Lung (tissue), 12 donors: ENCODE results near the gene STXBP5. TPM values are rescaled to one million over a fixed set of nuclear protein-coding genes. Genes with fewer than 3 reads are reported as not detected.
A peak's percentile ranks its signal among the peaks of the same experiment; 100 is the strongest.

ENCODE experiments used
- ATAC-seq: fragments of 200-7000 bp; cut with Tn5 transposase; one replicate; pipeline ENCODE4 v1.9.1; 2020; ENCODE audit warnings: moderate number of reproducible peaks; ENCODE audit not compliant: insufficient read depth, low FRiP score
- DNase-seq, 3 donors: peaks; one replicate each; pipeline ENCODE4 v3.0.0-alpha.2; 2013 to 2017
- H3K27ac ChIP-seq, 2 donors: one replicate each; pipeline ENCODE4 v1.5.1; 2013; ENCODE audit warnings: mild to moderate bottlenecking in 2 of 2, moderate library complexity in 2 of 2, control low read depth in 1 of 2, inconsistent platforms in 1 of 2, low read depth in 1 of 2, low read length in 1 of 2
- H3K27me3 ChIP-seq, 3 donors: one replicate each; pipeline ENCODE4 v1.5.1; 2013; ENCODE audit warnings: low read length in 2 of 3; ENCODE audit not compliant: control insufficient read depth in 3 of 3, insufficient read depth in 3 of 3
- H3K36me3 ChIP-seq, 4 donors: one replicate each; pipeline ENCODE4 v1.5.1; 2013; ENCODE audit warnings: low read length in 4 of 4, mild to moderate bottlenecking in 1 of 4, moderate library complexity in 1 of 4; ENCODE audit not compliant: control insufficient read depth in 4 of 4, insufficient read depth in 4 of 4
- H3K4me1 ChIP-seq, 5 donors: one replicate each; pipeline ENCODE4 v1.5.1; 2013; ENCODE audit warnings: low read length in 5 of 5, mild to moderate bottlenecking in 2 of 5, moderate library complexity in 1 of 5; ENCODE audit not compliant: control insufficient read depth in 5 of 5, insufficient read depth in 5 of 5
- H3K4me3 ChIP-seq: one replicate; pipeline ENCODE4 v1.5.1; 2013; ENCODE audit warnings: mild to moderate bottlenecking, control low read depth, moderate library complexity
- H3K9ac ChIP-seq, 2 donors: one replicate each; pipeline ENCODE4 v1.5.1; 2013; ENCODE audit warnings: low read length in 2 of 2, control low read depth in 1 of 2; ENCODE audit not compliant: insufficient read depth in 1 of 2
- H3K9me3 ChIP-seq, 4 donors: one replicate each; pipeline ENCODE4 v1.5.1; 2013; ENCODE audit warnings: low read length in 3 of 4, mild to moderate bottlenecking in 1 of 4, moderate library complexity in 1 of 4; ENCODE audit not compliant: control insufficient read depth in 4 of 4, insufficient read depth in 3 of 4
- WGBS, 2 donors: extraction: QIAGEN DNeasy Blood & Tissue Kit; methylation state at CpG; one replicate each; pipeline ENCODE4 v1.1.7; 2013; 5-methylcytosine and 5-hydroxymethylcytosine counted together
- polyA plus RNA-seq, 2 donors: library from polyadenylated mRNA; stranded (reverse); fragments of 200-250 nt; gene quantifications; one replicate each; pipeline ENCODE4 v1.2.1, GENCODE V29; 2013
- total RNA-seq, 2 donors: library from RNA; depleted of rRNA in 1 of 2; stranded (reverse); fragments of >200 nt in 1 of 2; gene quantifications; one replicate each; pipeline ENCODE4 v1.2.1, GENCODE V29; 2014 to 2021
- TF ChIP-seq, protein P1 (sequence below): IDR thresholded peaks from 2 replicates; pipeline ENCODE4 v1.5.1; 2012; ENCODE audit warnings: mild to moderate bottlenecking; ENCODE audit errors: control extremely low read depth, extremely low read depth
- donor health status: control.
- donor health status: control.
- donor health status: Bipolar disorder and iron deficiency.
- donor health status: healthy.
- donor health status: DM: yes; HTN: yes; CAD: no.

Gene STXBP5
- total and polyA plus RNA-seq, 4 donors = 6.2 to 29.0 (median 12.9) TPM

GRCh38 chr6:147222160-147222838 lies 18.1 kb downstream of the STXBP5 start:
- TF ChIP-seq, protein P1, sequence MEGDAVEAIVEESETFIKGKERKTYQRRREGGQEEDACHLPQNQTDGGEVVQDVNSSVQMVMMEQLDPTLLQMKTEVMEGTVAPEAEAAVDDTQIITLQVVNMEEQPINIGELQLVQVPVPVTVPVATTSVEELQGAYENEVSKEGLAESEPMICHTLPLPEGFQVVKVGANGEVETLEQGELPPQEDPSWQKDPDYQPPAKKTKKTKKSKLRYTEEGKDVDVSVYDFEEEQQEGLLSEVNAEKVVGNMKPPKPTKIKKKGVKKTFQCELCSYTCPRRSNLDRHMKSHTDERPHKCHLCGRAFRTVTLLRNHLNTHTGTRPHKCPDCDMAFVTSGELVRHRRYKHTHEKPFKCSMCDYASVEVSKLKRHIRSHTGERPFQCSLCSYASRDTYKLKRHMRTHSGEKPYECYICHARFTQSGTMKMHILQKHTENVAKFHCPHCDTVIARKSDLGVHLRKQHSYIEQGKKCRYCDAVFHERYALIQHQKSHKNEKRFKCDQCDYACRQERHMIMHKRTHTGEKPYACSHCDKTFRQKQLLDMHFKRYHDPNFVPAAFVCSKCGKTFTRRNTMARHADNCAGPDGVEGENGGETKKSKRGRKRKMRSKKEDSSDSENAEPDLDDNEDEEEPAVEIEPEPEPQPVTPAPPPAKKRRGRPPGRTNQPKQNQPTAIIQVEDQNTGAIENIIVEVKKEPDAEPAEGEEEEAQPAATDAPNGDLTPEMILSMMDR = no peak
- H3K4me1 ChIP-seq = peaks cover 0 to 9% (median 0%) of the 10 kb centered on the region in 5 donors
- no peak for ATAC-seq

DNA sequence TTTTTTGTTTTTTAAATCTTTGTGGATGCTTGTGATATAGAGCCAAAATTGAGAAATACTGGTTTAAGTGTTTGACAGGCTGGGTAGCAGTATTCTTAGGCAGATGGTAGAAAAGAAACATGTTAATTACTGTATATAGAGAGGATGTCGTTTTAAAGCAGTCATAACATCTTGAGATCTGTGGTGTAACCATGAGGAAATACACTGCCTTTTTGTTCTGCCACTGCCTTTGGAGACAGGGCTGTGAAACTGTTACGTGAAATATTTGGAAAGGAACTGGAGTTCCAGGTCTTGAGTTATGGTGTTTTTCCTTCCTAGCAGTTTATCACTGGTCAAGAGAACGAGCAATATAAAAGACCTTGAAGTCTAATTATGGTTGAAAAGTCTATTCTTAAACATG lies 19.5 kb downstream of the STXBP5 start:
- H3K9me3 ChIP-seq = no peaks in the 10 kb centered on the region
- no peaks in the 10 kb centered on the region for H3K27me3 ChIP-seq
- ATAC-seq (no peak), DNase-seq (no peak)
- no peak overlapping the region for H3K27ac ChIP-seq
- H3K4me3 ChIP-seq = no peak overlapping the region
- no peak overlapping the region for H3K9ac ChIP-seq
- TF ChIP-seq, protein P1 = no peak
- WGBS, 2 donors = 28 to 50% methylated on average over 3 of the region's 3 CpGs
- H3K4me1 ChIP-seq = peaks cover 0 to 12% (median 0%) of the 10 kb centered on the region in 5 donors
- H3K36me3 ChIP-seq = peaks cover 0 to 5% (median 0%) of the 10 kb centered on the region in 4 donors

More at GRCh38 chr6:147222160-147222838, 18.1 kb downstream of the STXBP5 start:
- no peak overlapping the region for H3K27ac ChIP-seq
- H3K9me3 ChIP-seq = no peaks in the 10 kb centered on the region
- no peaks in the 10 kb centered on the region for H3K27me3 ChIP-seq
- 35 to 72% methylated on average over 4 of the region's 4 CpGs for WGBS, 2 donors
- peak in 2 of 3 donors; percentile 13 to 21 for DNase-seq
- H3K36me3 ChIP-seq = peaks cover 0 to 6% (median 1%) of the 10 kb centered on the region in 4 donors
- no peak overlapping the region for H3K9ac ChIP-seq
- no peak overlapping the region for H3K4me3 ChIP-seq

DNA sequence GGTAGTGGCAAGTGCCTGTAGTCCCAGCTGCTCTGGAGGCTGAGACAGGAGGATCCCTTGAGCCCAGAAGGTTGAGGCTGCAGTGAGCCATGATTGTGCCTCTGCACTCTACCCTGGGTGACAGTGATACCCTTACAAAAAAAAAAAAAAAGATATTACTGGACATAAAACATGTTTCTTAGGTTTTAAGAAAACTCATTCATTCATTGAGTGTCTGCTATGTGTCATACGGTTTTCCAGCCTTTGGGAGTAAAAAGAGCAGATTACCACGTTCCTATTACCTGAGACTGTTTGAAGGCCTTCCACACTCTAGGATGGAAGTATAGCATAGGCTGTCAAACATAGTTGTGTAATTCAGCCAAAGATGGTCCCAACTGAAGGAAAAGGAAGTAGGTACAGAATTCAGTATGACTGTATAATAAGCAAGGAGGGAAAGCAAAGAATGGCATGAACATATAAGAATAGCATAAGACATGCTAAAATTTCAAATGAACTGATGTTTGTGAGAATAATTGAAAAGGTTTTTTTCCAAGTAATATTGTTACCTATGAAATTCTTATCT lies 22.0 kb downstream of the STXBP5 start:
- WGBS, 2 donors = 78 to 93% methylated on average over 2 of the region's 2 CpGs
- H3K9ac ChIP-seq = no peak overlapping the region
- no peaks in the 10 kb centered on the region for H3K27me3 ChIP-seq
- TF ChIP-seq, protein P1 = no peak
- H3K9me3 ChIP-seq = no peaks in the 10 kb centered on the region
- H3K4me1 ChIP-seq = peaks cover 0 to 12% (median 0%) of the 10 kb centered on the region in 5 donors
- H3K4me3 ChIP-seq = no peak overlapping the region
- no peak for ATAC-seq
- H3K27ac ChIP-seq = no peak overlapping the region
- no peak for DNase-seq
- peaks cover 0 to 3% (median 0%) of the 10 kb centered on the region in 4 donors for H3K36me3 ChIP-seq
